GM12801 (cell line): ENCODE data around the gene PCDHB8.
"Not testable (repeated sequence)": the region's sequence is repeated elsewhere in the genome, so short reads cannot be mapped to it uniquely, and the experiment has no call there.

Experiments used
- TF ChIP-seq, protein P1 (sequence below): IDR thresholded peaks from one replicate; pipeline ENCODE4 v1.5.1; 2011; ENCODE audit warnings: control low read depth; ENCODE audit not compliant: insufficient read length; ENCODE audit errors: extremely low read depth

PCDHB8 gene

GRCh38 chr5:141192110-141192725 is 14.6 kb downstream of the PCDHB8 start, which contains the start of gene PCDHB10:
Gene PCDHB10 (plus strand): TSS chr5:141192353. CDS start chr5:141192553, 200 bp downstream.
- TF ChIP-seq, protein P1, sequence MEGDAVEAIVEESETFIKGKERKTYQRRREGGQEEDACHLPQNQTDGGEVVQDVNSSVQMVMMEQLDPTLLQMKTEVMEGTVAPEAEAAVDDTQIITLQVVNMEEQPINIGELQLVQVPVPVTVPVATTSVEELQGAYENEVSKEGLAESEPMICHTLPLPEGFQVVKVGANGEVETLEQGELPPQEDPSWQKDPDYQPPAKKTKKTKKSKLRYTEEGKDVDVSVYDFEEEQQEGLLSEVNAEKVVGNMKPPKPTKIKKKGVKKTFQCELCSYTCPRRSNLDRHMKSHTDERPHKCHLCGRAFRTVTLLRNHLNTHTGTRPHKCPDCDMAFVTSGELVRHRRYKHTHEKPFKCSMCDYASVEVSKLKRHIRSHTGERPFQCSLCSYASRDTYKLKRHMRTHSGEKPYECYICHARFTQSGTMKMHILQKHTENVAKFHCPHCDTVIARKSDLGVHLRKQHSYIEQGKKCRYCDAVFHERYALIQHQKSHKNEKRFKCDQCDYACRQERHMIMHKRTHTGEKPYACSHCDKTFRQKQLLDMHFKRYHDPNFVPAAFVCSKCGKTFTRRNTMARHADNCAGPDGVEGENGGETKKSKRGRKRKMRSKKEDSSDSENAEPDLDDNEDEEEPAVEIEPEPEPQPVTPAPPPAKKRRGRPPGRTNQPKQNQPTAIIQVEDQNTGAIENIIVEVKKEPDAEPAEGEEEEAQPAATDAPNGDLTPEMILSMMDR = no peak

DNA sequence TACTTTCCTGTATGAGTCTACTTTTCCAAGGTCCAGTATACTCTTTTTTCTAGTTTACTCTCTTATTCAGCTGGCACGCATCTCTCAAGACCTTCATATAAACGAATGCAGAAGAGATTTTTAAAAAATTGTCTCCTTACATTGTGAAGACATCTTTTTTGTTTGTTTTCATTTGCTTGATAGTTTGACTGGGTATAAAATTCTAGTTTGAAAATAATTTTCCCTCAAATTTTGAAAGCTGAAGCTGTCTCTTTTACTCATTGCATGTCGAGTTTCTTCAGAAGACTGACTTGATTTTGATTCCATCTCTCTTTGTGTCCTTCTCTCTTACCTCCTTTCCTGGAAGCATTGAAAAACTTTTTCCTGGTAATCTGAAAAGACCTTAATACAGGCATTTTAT is 18.8 kb downstream of the PCDHB8 start:
- TF ChIP-seq, protein P1 = no peak

DNA sequence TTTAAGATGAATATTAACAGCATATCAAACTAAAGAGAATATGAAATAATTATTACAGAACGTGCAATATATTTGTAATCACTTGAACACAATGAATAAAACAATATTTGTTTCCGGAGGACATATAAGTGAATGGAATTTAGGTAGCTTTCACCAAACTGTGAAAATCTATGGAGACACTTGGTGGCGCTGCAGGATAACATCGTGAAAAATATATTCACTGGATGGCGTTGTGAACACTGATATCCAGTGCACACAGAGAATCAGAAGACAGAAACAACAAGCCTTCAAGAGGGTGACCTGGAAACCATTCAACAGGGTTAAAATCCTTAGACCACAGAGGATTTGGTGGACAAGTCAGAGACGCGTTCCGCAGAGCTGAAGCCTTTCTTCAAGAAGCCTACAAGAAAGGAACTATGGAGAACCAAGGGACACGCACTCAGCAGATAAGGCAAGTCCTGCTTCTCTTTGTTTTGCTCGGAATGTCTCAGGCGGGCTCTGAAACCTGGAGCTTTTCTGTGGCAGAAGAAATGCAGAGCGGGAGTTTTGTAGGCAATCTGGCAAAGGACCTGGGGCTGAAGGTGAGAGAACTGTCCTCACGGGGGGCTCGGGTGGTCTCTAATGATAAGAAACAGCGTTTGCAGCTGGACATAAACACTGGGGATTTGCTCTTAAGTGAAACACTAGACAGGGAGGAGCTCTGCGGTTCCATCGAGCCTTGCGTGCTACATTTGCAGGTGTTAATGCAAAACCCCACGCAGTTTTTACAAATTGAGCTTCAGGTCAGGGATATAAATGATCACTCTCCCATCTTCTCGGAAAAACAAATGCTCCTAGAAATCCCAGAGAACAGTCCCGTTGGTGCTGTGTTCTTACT is 22.0 kb downstream of the PCDHB8 start, which contains the start of gene PCDHB11:
Gene PCDHB11 (plus strand): TSS at position 269 of the 877 bp plus-strand sequence. CDS start 148 bp downstream, at position 417.
- TF ChIP-seq, protein P1 = no peak

DNA sequence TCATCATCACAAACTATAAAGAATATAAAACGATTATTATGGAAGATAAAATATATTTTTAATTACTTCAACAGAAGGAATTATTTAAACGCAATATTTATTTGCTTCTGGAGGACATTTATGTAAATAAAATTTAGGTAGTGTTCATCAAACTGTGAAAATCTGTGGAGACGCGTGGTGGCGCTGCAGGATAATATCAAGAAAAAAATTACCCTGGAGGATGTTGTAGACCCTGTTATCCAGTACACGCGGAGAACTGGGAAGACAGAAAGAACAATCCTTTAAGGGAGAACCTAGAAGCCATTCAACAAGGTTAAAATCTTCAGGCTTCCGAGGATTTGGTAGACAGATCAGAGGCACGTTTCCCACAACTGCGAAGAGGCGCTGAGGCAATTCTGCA is 30.9 kb downstream of the PCDHB8 start, which contains the start of gene PCDHB12:
Gene PCDHB12 (plus strand): TSS at position 242 of the 400 bp plus-strand sequence. CDS start 189 bp downstream, outside the sequence.
- TF ChIP-seq, protein P1 = no peak

GRCh38 chr5:141213656-141214339 is 36.2 kb downstream of the PCDHB8 start, which contains the start of gene PCDHB13:
Gene PCDHB13 (plus strand): TSS chr5:141213919. CDS start chr5:141214124, 205 bp downstream.
- TF ChIP-seq, protein P1 = not testable (repeated sequence)

- TF ChIP-seq, protein P1 = no peak
These were observed 45.7 kb downstream of the PCDHB8 start, which contains the start of gene PCDHB14 for GRCh38 chr5:141223112-141223783. Gene PCDHB14 (plus strand): TSS chr5:141223343. CDS start chr5:141223506, 163 bp downstream.
